ENCODE data around the gene DDX39A. TPM values are rescaled to one million over a fixed set of nuclear protein-coding genes. Genes with fewer than 3 reads are reported as not detected.

DDX39A gene
- polyA plus RNA-seq, 2 donors = 92.6 to 111 TPM

- WGBS, 2 donors = 84 to 85% methylated on average over 30 of the region's 30 CpGs
- H3K27ac ChIP-seq (ENCODE audit: low read depth in 2 of 2, low read length in 1 of 2) = no peak overlapping the region
- H3K27me3 ChIP-seq (ENCODE audit: control insufficient read depth in 1 of 2, insufficient read depth in 2 of 2, low read length in 2 of 2) = no peaks in the 10 kb centered on the region
- no peak overlapping the region for H3K4me3 ChIP-seq (ENCODE audit: low read depth in 1 of 2, low read length in 2 of 2)
- peaks cover 0 to 5% of the 10 kb centered on the region in 2 donors for H3K4me1 ChIP-seq (ENCODE audit: control insufficient read depth in 2 of 2, insufficient read depth in 2 of 2, low read length in 1 of 2)
- peaks cover 0 to 29% of the 10 kb centered on the region in 2 donors for H3K36me3 ChIP-seq (ENCODE audit: control insufficient read depth in 2 of 2, insufficient read depth in 2 of 2, low read length in 1 of 2)
- H3K9me3 ChIP-seq (ENCODE audit: control insufficient read depth in 2 of 2, insufficient read depth in 1 of 2, low read depth in 1 of 2, low read length in 1 of 2) = no peaks in the 10 kb centered on the region
Measured at GRCh38 chr19:14450168-14450874, 31.2 kb upstream of the DDX39A start.

GRCh38 chr19:14449321-14449720, 30.2 kb upstream of the DDX39A start:
- WGBS, 2 donors = 70 to 84% methylated on average over 6 of the region's 6 CpGs
- Histone ChIP-seq H3K27me3 (ENCODE audit: control insufficient read depth in 1 of 2, insufficient read depth in 2 of 2, low read length in 2 of 2) (no peaks in the 10 kb centered on the region), H3K9me3 (ENCODE audit: control insufficient read depth in 2 of 2, insufficient read depth in 1 of 2, low read depth in 1 of 2, low read length in 1 of 2) (no peaks in the 10 kb centered on the region), H3K36me3 (ENCODE audit: control insufficient read depth in 2 of 2, insufficient read depth in 2 of 2, low read length in 1 of 2) (peaks cover under 1 to 33% of the 10 kb centered on the region in 2 donors), H3K4me3 (ENCODE audit: low read depth in 1 of 2, low read length in 2 of 2) (no peak overlapping the region), H3K4me1 (ENCODE audit: control insufficient read depth in 2 of 2, insufficient read depth in 2 of 2, low read length in 1 of 2) (peaks cover 0 to 5% of the 10 kb centered on the region in 2 donors), H3K27ac (ENCODE audit: low read depth in 2 of 2, low read length in 1 of 2) (no peak overlapping the region)

DNA sequence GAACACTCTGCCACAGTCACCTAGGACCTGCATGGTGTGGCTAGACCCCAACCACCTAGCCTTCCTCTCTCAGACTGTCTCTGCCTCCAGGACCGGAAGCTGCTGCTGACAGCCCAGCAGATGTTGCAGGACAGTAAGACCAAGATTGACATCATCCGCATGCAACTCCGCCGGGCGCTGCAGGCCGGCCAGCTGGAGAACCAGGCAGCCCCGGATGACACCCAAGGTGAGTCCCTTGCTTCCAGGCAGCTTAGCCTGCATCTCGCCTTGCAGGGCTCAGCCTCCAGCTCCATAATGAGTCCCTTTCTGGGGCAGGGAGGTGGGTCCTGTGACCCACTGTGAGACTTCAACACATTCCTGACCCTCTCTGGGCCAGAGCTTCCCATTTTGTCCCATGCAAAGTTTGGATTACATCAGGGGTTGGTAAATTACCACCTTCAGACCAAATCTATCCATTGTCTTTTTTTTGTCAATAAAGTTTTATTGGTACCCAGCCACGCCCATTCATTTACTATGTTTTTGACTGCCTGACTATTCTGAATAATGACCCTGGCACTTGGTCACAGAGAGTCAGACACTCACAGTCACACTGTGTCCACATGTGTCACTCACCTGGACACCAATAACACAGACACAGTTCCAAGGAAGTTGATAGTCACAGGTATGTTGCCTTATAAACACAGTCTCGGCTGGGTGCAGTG, 27.3 kb upstream of the DDX39A start:
- H3K4me1 ChIP-seq (ENCODE audit: control insufficient read depth in 2 of 2, insufficient read depth in 2 of 2, low read length in 1 of 2) = peaks cover 0 to 9% of the 10 kb centered on the region in 2 donors
- H3K4me3 ChIP-seq (ENCODE audit: low read depth in 1 of 2, low read length in 2 of 2) = no peak overlapping the region
- H3K27me3 ChIP-seq (ENCODE audit: control insufficient read depth in 1 of 2, insufficient read depth in 2 of 2, low read length in 2 of 2) = no peaks in the 10 kb centered on the region
- H3K9me3 ChIP-seq (ENCODE audit: control insufficient read depth in 2 of 2, insufficient read depth in 1 of 2, low read depth in 1 of 2, low read length in 1 of 2) = no peaks in the 10 kb centered on the region
- WGBS, 2 donors = 97% methylated on average over 10 of the region's 10 CpGs
- H3K36me3 ChIP-seq (ENCODE audit: control insufficient read depth in 2 of 2, insufficient read depth in 2 of 2, low read length in 1 of 2) = peaks cover 13 to 46% of the 10 kb centered on the region in 2 donors
- no peak overlapping the region for H3K27ac ChIP-seq (ENCODE audit: low read depth in 2 of 2, low read length in 1 of 2)

DNA sequence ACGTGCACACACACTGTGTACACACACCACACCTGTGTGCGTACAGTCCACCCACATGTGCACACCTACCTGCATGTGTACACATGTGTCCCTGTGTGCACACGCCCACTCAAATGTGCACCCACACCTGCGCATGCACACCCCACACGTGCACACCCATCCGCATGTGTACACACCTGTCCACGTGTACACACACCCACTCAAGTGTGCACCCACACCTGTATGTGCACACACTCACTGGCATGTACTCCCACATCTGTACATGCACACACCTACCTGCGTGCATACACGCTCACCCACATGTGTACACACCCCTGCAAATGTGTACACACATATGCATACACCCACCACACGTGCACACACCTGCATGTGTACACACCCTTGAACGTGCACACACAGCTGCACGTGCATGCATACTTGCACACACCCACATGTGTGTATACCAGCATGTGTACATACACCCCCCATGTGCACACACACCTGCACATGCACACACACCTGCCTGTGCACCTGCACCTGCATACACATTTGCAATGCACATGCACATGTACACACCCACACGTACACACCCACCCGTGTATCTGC, 24.6 kb upstream of the DDX39A start:
- Histone ChIP-seq H3K36me3 (ENCODE audit: control insufficient read depth in 2 of 2, insufficient read depth in 2 of 2, low read length in 1 of 2) (peaks cover 13 to 39% of the 10 kb centered on the region in 2 donors), H3K27ac (ENCODE audit: low read depth in 2 of 2, low read length in 1 of 2) (no peak overlapping the region)
- 93 to 95% methylated on average over 14 of the region's 14 CpGs for WGBS, 2 donors

DNA sequence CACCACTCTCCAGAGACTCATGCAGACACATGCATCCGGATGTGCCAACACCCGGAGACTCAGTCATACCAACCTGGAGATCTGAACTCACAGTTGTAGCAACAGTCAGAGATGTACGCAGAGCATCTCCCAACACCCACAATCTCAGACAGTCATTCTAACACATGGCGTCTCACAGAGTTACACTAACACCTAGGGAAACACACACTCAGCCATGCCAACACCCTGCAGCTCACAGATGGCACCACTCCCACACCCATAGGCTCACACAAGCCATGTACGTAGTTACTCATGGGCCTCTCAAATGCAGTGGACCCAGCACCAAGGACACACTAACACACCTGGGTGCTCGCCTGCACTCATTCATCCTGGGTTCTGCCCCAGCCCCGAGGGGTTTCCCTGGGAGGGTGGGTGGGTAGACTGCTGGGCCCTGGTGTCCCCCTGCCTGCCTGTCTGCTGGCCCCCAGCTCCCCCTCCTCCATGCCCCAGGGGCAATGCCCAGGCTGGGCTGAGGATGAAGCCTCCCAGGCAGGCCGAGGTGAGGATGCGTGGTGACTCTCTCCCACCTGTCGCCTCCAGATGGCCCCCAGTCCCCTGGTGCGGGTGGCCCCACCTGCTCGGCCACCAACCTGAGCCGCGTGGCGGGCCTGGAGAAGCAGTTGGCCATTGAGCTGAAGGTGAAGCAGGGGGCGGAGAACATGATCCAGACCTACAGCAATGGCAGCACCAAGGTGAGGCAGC, 23.9 kb upstream of the DDX39A start:
- peaks cover 0 to 10% of the 10 kb centered on the region in 2 donors for H3K4me1 ChIP-seq (ENCODE audit: control insufficient read depth in 2 of 2, insufficient read depth in 2 of 2, low read length in 1 of 2)
- H3K27me3 ChIP-seq (ENCODE audit: control insufficient read depth in 1 of 2, insufficient read depth in 2 of 2, low read length in 2 of 2) = no peaks in the 10 kb centered on the region
- H3K9me3 ChIP-seq (ENCODE audit: control insufficient read depth in 2 of 2, insufficient read depth in 1 of 2, low read depth in 1 of 2, low read length in 1 of 2) = no peaks in the 10 kb centered on the region
- H3K36me3 ChIP-seq (ENCODE audit: control insufficient read depth in 2 of 2, insufficient read depth in 2 of 2, low read length in 1 of 2) = peaks cover 13 to 33% of the 10 kb centered on the region in 2 donors
- no peak overlapping the region for H3K4me3 ChIP-seq (ENCODE audit: low read depth in 1 of 2, low read length in 2 of 2)
- no peak overlapping the region for H3K27ac ChIP-seq (ENCODE audit: low read depth in 2 of 2, low read length in 1 of 2)
- 90 to 95% methylated on average over 16 of the region's 16 CpGs for WGBS, 2 donors

More for the DNA sequence above, 24.6 kb upstream of the DDX39A start:
- Histone ChIP-seq H3K27me3 (ENCODE audit: control insufficient read depth in 1 of 2, insufficient read depth in 2 of 2, low read length in 2 of 2) (no peaks in the 10 kb centered on the region), H3K4me3 (ENCODE audit: low read depth in 1 of 2, low read length in 2 of 2) (no peak overlapping the region), H3K4me1 (ENCODE audit: control insufficient read depth in 2 of 2, insufficient read depth in 2 of 2, low read length in 1 of 2) (peaks cover 0 to 16% of the 10 kb centered on the region in 2 donors), H3K9me3 (ENCODE audit: control insufficient read depth in 2 of 2, insufficient read depth in 1 of 2, low read depth in 1 of 2, low read length in 1 of 2) (no peaks in the 10 kb centered on the region)

- no peak overlapping the region for H3K4me3 ChIP-seq (ENCODE audit: low read depth in 1 of 2, low read length in 2 of 2)
- H3K36me3 ChIP-seq (ENCODE audit: control insufficient read depth in 2 of 2, insufficient read depth in 2 of 2, low read length in 1 of 2) = peaks cover 13 to 25% of the 10 kb centered on the region in 2 donors
- WGBS, 2 donors = 85 to 90% methylated on average over 34 of the region's 34 CpGs
- no peaks in the 10 kb centered on the region for H3K27me3 ChIP-seq (ENCODE audit: control insufficient read depth in 1 of 2, insufficient read depth in 2 of 2, low read length in 2 of 2)
- H3K27ac ChIP-seq (ENCODE audit: low read depth in 2 of 2, low read length in 1 of 2) = no peak overlapping the region
- no peaks in the 10 kb centered on the region for H3K9me3 ChIP-seq (ENCODE audit: control insufficient read depth in 2 of 2, insufficient read depth in 1 of 2, low read depth in 1 of 2, low read length in 1 of 2)
- H3K4me1 ChIP-seq (ENCODE audit: control insufficient read depth in 2 of 2, insufficient read depth in 2 of 2, low read length in 1 of 2) = peaks cover 0 to 10% of the 10 kb centered on the region in 2 donors
Measured at GRCh38 chr19:14441041-14441938, 22.1 kb upstream of the DDX39A start.

GRCh38 chr19:14440049-14440448, 20.9 kb upstream of the DDX39A start:
- H3K27me3 ChIP-seq (ENCODE audit: control insufficient read depth in 1 of 2, insufficient read depth in 2 of 2, low read length in 2 of 2) = no peaks in the 10 kb centered on the region
- 53 to 60% methylated on average over 9 of the region's 9 CpGs for WGBS, 2 donors
- peaks cover 13 to 24% of the 10 kb centered on the region in 2 donors for H3K36me3 ChIP-seq (ENCODE audit: control insufficient read depth in 2 of 2, insufficient read depth in 2 of 2, low read length in 1 of 2)
- H3K4me1 ChIP-seq (ENCODE audit: control insufficient read depth in 2 of 2, insufficient read depth in 2 of 2, low read length in 1 of 2) = peaks cover 0 to 13% of the 10 kb centered on the region in 2 donors
- H3K4me3 ChIP-seq (ENCODE audit: low read depth in 1 of 2, low read length in 2 of 2) = peak overlapping the region in 1 of 2 donors; percentile 27
- peak overlapping the region in 1 of 2 donors; percentile 18 for H3K27ac ChIP-seq (ENCODE audit: low read depth in 2 of 2, low read length in 1 of 2)
- H3K9me3 ChIP-seq (ENCODE audit: control insufficient read depth in 2 of 2, insufficient read depth in 1 of 2, low read depth in 1 of 2, low read length in 1 of 2) = no peaks in the 10 kb centered on the region

DNA sequence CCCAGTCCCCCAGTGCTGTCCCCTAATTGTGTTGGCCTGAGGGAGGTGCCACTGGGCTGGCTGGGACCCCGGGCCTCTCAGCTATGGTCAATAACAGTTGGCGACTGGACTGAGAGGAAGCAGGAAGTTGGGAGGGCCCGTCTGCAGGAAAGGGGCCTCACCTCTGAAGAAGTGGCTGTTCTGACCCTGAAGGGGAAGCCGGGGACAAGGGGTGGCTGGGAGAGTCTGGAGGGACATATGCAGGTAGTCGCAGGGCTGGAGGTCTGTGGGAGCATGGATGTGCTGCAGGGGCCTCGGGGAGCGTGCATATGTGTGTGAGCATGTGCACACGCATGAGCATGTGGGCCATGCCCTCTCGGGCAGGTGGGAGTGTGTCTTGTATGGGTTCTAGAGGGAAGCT, 19.9 kb upstream of the DDX39A start:
- peaks cover 9 to 17% of the 10 kb centered on the region in 2 donors for H3K36me3 ChIP-seq (ENCODE audit: control insufficient read depth in 2 of 2, insufficient read depth in 2 of 2, low read length in 1 of 2)
- no peaks in the 10 kb centered on the region for H3K27me3 ChIP-seq (ENCODE audit: control insufficient read depth in 1 of 2, insufficient read depth in 2 of 2, low read length in 2 of 2)
- no peak overlapping the region for H3K27ac ChIP-seq (ENCODE audit: low read depth in 2 of 2, low read length in 1 of 2)
- 70 to 73% methylated on average over 9 of the region's 9 CpGs for WGBS, 2 donors
- no peaks in the 10 kb centered on the region for H3K9me3 ChIP-seq (ENCODE audit: control insufficient read depth in 2 of 2, insufficient read depth in 1 of 2, low read depth in 1 of 2, low read length in 1 of 2)
- peaks cover 7 to 24% of the 10 kb centered on the region in 2 donors for H3K4me1 ChIP-seq (ENCODE audit: control insufficient read depth in 2 of 2, insufficient read depth in 2 of 2, low read length in 1 of 2)
- no peak overlapping the region for H3K4me3 ChIP-seq (ENCODE audit: low read depth in 1 of 2, low read length in 2 of 2)

All from esophagus (tissue), 2 donors.